SKM-1 treated with dmso at 0.1 percent for 144 hours (cell line): ENCODE results near the gene SRSF12.
A peak's percentile ranks its signal among the peaks of the same experiment; 100 is the strongest.
"Not testable (repeated sequence)": the region's sequence is repeated elsewhere in the genome, so short reads cannot be mapped to it uniquely, and the experiment has no call there.

Experiments
- DNase-seq: peaks from one replicate; lab custom pipeline; 2025; ENCODE audit not compliant: unreplicated experiment; lab: John Stamatoyannopoulos, UW

The SRSF12 gene

GRCh38 chr6:89131599-89131998 is 13.7 kb upstream of the SRSF12 start:
- DNase-seq: no peak

DNA sequence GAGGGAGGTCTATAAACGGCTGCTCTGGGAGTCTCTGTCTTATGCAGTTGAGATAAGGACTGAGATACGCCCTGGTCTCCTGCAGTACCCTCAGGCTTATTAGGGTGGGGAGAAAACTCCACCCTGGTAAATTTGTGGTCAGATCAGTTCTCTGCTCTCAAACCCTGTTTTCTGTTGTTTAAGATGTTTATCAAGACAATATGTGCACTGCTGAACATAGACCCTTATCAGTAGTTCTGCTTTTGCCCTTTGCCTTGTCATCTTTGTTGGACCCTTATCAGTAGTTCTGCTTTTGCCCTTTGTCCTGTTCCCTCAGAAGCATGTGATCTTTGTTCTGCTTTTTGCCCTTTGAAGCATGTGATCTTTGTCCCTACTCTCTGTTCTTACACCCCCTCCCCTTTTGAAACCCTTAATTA is 10.4 kb upstream of the SRSF12 start:
- DNase-seq: not testable (repeated sequence)

GRCh38 chr6:89122625-89123024 is 4.8 kb upstream of the SRSF12 start:
- no peak for DNase-seq

- no peak for DNase-seq
Observed at GRCh38 chr6:89121934-89122333, 4.1 kb upstream of the SRSF12 start.

GRCh38 chr6:89120371-89120770 is 2.5 kb upstream of the SRSF12 start:
- no peak for DNase-seq

DNA sequence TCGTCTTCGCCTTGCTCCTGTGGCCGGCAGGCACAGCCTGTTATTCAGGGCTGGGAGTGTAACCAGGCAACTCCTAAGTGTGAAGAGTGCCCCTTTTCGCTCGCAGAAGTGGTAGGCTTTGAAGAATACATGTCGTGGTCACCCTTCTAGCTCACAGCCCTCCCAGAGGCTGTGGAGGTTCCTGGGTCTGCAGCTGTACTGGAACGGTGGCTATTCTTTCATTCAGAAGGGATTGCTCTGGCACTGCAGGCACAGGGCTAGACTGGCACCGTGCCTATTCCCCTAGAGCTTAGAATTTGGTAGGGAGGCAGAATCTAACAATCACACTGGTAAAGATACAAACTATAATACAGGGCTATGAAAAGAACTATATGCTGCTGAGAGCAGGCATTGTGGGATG is 1.1 kb upstream of the SRSF12 start:
- peak; percentile 43 for DNase-seq

GRCh38 chr6:89116702-89117101 is 1.2 kb downstream of the SRSF12 start:
- no peak for DNase-seq

DNA sequence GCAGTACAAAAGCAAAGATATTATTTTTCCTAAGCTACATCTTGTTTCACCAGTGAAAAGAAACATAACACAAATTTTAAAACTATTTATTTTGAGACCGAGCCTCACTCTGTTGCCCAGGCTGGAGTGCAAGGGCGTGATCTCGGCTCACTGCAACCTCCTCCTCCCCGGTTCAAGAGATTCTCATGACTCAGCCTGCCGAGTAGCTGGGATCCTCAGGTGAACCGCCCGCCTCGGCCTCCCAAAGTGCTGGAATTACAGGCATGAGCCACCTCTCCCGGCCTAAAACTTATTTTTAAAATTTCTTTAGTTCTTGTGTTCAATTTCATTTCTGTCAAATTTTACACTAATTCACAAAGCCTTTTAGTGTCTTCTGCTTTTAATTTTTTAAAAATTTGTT is 5.9 kb downstream of the SRSF12 start:
- no peak for DNase-seq

GRCh38 chr6:89110284-89110683 is 7.6 kb downstream of the SRSF12 start:
- no peak for DNase-seq

DNA sequence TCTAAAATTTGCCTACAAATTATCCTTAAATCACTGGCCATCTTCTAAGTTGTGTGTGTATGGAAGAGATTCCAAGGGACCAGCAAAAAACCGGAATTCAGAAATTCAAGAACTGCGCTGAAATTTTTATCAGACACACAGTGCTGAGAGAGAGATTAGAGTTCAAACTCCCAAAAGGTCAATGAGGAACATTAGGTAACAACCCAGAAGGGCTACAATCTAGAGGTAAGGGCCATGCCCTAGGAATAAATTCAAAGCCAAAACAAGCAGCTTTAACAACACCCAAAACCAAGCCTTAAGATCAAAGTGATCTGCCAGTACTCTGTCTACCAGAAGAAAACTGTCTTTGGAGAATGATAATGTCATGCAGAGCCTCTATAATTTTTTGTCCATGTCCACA is 17.8 kb downstream of the SRSF12 start:
- DNase-seq: no peak

DNA sequence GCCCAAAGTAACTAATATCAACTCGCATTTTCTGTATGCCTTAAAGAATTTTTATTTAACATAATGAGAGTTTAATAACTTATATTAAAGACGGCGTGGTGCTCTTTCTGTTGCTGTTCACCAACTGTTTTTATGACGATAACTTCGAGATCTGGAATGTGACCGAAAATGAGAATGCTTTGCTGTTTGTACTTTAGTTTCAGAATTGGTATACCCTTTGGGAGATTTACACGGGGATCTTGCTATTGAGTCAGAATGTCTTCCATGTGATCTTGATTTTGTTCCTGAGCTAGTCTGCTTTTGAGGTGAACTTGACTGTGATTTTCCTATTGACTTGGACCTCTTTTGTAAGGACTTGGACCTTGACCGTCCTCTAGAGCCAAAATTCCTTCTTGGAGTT is 19.4 kb downstream of the SRSF12 start:
- no peak for DNase-seq

DNA sequence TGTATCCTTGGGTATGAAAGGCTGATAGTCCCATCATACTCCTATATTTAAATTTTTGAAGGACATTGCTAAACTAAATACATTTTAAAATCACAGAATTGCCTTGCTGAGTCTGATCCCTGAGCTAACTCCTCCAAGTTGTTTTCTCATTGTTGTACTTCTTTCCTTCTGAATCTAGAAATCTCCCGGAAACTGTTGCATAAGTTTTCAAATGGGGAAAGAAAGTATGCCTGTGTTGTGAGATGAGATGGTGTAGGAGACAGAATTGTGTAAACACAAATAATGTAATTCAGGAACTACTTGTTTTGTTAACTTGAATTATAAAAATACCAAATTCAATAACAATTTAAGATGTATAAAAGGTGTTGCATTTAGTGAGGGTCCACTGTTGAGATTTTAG is 30.0 kb downstream of the SRSF12 start:
- DNase-seq: peak; percentile 34

GRCh38 chr6:89085409-89086205 is 32.3 kb downstream of the SRSF12 start:
- DNase-seq: no peak

DNA sequence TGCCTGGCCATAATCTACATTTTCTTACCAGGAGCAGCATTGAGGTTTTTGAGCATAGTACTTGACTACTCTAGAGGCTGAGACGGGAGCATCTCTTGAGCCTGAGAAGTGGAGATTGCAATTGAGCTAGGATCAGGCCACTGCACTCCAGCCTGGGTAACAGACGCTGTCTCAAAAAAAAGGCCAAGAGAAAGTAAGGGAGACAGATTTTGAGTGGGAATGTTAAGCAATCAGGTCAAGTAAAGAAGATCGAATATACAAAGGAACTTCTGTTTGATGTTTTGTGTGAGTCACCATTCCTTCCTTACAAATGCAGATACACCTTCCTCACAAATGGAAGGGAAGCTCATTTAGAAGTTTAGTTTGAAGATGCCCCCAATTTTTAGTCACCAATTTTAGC is 32.9 kb downstream of the SRSF12 start:
- DNase-seq: no peak

GRCh38 chr6:89084542-89084941 is 33.3 kb downstream of the SRSF12 start:
- DNase-seq: no peak

- no peak for DNase-seq
Observed at GRCh38 chr6:89082486-89082891, 35.4 kb downstream of the SRSF12 start.

GRCh38 chr6:89081423-89082322 is 36.2 kb downstream of the SRSF12 start:
- DNase-seq: peak; percentile 93

GRCh38 chr6:89081129-89081422 is 36.8 kb downstream of the SRSF12 start:
- peak; percentile 14 for DNase-seq

DNA sequence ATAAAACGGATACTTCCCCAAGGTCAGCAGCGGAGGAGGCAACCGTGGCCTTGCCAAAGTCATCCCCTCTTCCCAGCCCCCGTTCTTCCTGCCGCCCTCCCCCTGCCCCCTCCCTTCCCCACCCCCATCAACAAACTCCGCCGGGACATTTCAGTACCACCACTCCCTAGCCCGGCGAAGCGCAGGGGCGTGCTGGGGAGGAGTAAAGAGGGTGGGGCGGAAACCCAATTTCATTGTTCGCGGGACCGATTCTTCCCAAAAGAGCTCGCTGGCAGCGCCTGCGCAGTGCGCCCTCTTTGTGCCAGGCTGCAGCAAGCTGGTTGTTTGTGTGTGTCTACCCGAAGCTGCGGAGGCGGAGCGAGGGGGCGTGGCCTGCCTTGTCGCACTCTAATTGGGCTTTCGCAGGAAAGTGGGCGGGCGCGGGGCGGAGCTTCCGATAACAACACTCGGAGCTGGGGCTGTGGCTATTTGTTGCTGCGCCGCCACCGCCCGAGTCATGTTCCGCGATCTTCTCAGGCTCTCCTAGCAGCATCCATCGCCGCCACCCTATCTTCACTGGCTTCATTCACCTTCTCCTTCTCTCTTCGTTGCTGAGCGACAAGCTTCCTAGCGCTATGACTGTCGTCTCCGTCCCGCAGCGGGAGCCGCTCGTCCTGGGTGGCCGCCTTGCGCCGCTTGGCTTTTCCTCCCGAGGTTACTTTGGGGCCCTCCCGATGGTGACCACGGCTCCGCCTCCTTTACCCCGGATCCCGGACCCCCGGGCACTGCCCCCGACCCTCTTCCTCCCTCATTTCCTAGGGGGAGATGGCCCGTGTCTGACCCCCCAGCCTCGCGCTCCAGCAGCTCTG is 37.4 kb downstream of the SRSF12 start, which contains the start of gene PNRC1:
Gene PNRC1, plus strand, starts transcription at position 471 of the 848 bp plus-strand sequence. Its CDS starts 144 bp downstream, at position 615.
- DNase-seq: peak; percentile 98

DNA sequence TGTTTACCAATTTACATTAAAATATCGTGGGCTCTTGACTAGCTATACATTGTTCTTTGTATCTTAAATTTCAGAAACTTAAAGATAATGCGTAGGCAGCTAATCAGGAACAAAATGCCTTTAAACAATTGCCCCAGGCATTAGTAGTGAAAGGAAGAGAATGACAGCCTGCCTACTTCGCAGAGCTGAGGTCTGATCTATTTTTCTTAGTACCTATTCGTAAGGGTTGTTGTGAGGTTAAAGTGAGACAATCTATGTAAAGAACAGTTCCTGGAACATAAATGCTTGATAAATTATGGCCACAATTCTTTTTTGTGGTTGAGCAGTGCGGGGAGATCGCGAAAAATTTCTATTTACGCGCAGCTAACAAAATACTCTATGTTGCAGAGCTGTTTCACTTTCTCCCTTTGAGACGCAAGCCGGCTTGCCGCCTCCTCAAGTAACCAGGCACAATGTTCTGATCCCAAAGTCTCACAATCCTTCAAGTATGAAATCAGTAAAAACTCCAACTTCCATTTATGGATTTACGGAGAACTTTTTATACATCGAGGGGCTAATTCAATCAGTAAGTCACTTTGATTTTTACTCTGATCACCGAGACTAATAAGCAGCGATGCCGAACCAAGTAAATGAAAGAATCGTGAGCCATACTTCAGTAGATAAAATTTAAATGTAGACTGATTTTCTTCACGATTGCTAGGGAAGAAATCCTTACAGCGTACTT is 38.2 kb downstream of the SRSF12 start:
- DNase-seq: peak; percentile 18

DNA sequence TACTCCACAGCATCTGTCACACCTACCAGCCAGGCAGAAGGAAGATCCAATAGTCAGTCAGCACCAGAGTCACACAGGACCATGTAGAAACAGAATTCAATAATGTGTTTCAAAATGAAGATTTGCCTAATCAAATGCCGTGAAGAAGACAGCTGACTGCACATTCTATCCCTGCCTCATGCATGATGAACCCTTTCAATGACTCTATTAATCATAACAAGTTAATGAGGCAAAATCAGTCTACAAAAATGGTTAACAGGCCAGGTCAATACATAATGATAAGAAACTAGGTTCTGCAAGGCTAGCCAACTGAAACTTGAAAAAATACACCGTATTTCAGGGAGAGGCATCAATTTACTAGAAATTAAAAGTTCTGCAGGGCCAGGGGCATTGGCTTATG is 44.0 kb downstream of the SRSF12 start:
- DNase-seq: no peak
